ENCODE data around the gene DDOST.

DNA sequence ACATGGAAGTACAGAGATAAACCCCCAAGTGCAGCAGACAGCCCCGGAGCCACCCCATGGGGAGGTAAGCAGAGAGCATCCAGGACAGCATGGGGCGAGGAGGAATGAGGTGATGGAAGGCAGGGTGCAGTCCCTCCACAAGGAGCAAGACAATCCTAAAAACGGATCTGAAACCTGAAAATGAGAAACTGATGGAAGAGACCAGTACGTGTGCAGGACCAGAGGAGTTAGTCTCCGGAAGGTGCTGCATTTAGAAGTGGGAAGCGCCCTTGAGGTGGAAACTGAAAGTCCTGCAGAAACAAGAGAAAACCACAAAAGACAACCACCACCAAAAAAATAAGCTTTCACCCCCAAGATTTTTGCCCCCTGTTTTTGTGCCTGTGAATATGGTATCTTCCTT, 17.4 kb upstream of the DDOST start:
- no peak for TF ChIP-seq EP300 (IDR thresholded peaks at IDR 0.05; ENCODE audit: borderline replicate concordance)
- no peak for TF ChIP-seq YY1 (IDR thresholded peaks at IDR 0.05; ENCODE audit: low read depth)
- TF ChIP-seq CREB1 (IDR thresholded peaks at IDR 0.05; ENCODE audit: low read depth) = no peak
- no peak for TF ChIP-seq CEBPB (IDR thresholded peaks at IDR 0.05)
- TF ChIP-seq RAD21 (IDR thresholded peaks at IDR 0.05; ENCODE audit: low read depth) = no peak
- no peak for TF ChIP-seq TAF1 (IDR thresholded peaks at IDR 0.05; ENCODE audit: low read depth)
- TF ChIP-seq, protein P1, sequence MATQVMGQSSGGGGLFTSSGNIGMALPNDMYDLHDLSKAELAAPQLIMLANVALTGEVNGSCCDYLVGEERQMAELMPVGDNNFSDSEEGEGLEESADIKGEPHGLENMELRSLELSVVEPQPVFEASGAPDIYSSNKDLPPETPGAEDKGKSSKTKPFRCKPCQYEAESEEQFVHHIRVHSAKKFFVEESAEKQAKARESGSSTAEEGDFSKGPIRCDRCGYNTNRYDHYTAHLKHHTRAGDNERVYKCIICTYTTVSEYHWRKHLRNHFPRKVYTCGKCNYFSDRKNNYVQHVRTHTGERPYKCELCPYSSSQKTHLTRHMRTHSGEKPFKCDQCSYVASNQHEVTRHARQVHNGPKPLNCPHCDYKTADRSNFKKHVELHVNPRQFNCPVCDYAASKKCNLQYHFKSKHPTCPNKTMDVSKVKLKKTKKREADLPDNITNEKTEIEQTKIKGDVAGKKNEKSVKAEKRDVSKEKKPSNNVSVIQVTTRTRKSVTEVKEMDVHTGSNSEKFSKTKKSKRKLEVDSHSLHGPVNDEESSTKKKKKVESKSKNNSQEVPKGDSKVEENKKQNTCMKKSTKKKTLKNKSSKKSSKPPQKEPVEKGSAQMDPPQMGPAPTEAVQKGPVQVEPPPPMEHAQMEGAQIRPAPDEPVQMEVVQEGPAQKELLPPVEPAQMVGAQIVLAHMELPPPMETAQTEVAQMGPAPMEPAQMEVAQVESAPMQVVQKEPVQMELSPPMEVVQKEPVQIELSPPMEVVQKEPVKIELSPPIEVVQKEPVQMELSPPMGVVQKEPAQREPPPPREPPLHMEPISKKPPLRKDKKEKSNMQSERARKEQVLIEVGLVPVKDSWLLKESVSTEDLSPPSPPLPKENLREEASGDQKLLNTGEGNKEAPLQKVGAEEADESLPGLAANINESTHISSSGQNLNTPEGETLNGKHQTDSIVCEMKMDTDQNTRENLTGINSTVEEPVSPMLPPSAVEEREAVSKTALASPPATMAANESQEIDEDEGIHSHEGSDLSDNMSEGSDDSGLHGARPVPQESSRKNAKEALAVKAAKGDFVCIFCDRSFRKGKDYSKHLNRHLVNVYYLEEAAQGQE (IDR thresholded peaks at IDR 0.05; ENCODE audit: low read depth) = no peak
- TF ChIP-seq, protein P2, sequence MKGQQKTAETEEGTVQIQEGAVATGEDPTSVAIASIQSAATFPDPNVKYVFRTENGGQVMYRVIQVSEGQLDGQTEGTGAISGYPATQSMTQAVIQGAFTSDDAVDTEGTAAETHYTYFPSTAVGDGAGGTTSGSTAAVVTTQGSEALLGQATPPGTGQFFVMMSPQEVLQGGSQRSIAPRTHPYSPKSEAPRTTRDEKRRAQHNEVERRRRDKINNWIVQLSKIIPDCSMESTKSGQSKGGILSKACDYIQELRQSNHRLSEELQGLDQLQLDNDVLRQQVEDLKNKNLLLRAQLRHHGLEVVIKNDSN (IDR thresholded peaks at IDR 0.05) = no peak
- no peak for TF ChIP-seq FOXM1 (IDR thresholded peaks at IDR 0.05; ENCODE audit: borderline replicate concordance, low read depth)
- TF ChIP-seq EGR1 (IDR thresholded peaks at IDR 0.05) = no peak

All from Ishikawa (cell line).